UCSD-AML1 (cell line): ENCODE measurements around the gene MAP6D1.

ENCODE experiments used
- DNase-seq: peaks from one replicate; lab custom pipeline; 2025; ENCODE audit not compliant: unreplicated experiment; lab: John Stamatoyannopoulos, UW

MAP6D1 gene

DNA sequence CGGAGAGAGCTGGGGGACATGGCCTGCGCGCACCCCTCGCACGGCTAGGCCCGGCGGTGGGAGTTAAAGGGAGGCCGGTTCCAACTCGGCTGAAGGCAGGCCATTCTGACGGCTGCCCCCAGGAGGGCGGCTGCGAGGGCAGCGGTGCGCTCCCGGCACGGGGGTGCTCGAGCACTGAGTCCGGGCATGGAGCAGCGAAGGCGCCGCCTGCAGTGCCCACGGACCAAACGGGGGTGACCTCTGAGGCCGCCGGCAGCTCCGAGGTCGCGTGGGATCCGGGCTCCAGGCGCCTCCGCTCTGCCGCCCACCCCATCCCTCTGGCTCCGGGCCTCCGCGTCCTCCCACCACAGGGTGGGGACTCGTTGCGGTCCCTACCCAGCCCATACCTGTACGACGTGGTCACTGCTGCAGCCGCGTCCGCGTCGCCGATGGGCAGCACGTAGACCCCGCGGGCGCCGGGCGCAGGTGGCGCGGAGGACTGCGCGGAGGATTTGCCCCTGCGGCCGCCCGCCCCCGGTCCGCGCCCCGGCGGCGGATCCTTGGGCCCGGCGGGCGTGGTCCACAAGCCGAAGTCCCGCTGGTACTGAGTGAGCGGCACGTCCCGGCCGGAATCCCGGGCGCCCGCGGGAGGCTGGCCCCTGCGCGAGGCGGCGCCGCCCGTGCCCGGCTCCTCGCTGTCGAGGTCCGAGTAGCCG lies 469 bp downstream of the MAP6D1 start:
- DNase-seq = no peak

- no peak for DNase-seq
Measured at GRCh38 chr3:183823963-183824362, 1.4 kb downstream of the MAP6D1 start.

DNA sequence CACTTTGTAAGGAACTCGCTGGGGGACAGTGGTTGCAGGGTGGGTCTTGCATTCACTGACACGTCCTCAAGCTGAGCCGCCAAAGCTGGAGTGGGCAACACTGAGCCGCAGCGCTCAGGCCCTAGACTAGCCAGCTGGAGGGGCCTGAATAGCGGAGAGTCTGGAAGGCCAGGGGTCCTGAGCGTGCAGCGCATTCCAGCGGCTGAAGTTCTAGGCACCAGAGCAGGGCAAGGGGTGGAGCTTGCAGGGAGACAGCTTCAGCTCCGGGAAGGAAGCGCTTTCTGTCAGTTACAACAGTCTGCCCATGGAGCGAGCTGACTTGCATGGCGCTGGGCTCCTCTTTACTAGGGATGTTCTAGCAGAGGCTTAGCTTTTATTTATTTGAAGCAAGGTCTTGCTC lies 2.7 kb downstream of the MAP6D1 start:
- DNase-seq = no peak

DNA sequence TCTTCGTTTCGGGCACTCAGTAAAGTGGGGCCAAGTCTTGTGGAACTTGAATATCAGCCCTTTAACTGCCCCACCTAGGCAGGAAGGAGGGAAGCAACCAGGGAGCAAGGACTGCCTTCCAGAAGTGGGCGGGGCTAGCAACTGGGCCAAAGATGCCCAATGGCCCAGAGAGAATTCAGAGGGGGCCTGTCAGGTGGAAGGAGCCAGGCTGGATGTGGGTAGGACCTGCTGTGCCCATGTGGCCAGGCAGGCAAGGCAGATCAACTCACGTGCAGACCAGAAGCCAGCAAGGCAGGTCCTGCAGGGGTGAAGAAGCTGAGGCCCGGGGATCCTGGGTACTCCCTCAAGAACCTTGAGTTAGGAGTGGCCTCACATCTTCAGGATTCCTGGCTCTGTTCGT lies 5.5 kb downstream of the MAP6D1 start:
- no peak for DNase-seq

DNA sequence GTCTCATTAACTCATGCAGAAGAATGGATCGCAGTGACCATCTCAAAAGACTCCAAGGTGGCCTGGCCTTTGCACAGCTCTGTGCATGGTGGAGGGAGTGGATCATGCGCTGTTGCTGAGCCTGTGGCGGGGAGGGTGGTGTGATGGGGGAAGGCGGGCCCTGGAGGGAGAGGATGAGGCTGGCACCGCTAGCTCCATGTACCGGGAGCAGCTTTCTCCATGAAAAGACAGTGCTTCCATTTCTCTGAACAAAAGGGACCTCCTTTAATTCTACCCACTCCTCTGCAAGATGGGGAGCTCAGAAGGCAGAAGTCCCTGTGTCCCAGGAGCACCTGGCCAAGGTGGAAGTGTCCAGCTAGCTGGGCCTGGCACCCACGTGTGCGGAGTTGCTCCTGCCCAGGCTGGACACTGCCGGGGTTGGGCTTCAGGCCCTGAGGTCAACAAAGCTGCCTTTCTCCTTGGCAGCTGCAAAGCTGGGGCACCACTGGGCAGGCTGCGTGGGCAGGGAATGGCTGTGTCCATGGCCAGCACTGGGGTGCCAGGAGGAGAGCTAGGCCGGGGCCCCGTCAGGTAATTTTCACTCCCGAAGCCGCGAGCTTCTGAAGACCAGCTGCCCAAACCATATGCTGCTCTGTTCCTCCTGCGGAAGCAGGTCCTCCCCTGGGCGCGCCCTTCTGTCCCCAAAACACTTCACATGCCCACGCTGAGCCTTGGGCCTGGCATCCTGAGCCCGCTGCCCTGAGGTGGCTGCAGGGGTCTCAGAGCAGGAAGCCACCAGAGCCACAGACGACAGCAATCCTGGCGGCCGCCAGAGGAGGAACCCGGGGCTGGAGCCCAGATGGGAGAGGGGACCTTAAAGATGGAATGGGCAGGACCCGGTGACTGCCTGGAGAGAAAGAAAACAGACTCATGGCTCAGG lies 6.4 kb downstream of the MAP6D1 start:
- DNase-seq = no peak

- no peak for DNase-seq
Measured at GRCh38 chr3:183818041-183818620, 7.2 kb downstream of the MAP6D1 start.

DNA sequence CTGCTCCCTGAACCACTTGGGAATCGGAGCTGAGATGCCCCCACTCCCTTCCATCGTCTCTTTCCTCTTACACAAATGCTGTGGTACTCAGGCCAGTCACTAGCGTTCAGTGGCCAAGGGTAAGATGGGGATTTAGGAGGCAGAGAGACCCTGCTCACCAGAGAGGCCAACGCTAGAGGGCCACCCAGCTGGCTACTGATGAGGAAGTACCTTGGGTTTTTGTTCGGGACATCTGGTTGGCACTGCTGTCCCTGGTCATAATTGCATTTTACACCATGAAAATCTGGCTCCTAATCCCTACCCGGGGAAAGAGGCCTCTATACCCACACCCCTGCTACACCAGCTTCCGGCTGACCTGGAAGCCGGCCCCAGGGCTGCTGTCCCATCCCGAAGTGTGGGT lies 7.7 kb downstream of the MAP6D1 start:
- DNase-seq = no peak

DNA sequence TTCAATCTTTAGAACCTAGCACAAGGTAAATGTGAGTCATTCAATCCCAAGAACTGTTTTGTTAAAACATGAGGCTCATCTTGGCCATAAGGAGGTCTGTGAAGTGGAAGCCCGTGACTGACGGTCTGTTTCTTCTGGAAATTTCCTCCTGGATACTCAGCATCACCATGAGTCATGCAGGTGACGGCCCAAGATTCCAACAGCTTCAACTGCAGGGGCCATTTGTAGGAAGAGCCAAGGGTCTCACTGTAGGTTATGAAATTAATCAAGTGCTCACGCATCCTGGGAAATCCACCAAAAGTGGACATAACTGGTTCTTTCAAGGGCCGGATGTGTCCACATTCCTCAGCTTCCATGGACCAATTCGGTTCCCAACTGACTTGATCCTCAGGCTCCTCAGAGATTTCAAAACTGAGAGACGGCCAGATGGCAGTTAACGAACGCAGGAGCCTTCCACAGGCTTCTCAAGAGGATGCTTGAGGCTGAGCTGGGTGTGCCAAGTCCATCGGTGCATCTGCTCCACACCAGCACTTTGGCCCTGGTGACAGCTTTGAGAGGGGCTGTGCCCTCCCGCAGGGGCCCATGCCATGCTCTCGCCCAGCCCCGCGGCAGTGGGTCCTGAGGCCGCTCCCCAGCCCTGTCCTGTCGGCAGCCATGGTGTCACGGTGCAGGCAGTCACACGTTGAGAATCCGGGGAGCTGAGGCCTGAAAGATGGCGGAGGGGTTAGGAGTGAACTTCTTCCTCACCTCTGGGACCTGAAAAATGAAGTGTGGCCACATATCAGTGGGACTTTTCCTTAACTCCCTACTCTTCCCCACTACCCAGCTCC lies 8.5 kb downstream of the MAP6D1 start:
- no peak for DNase-seq

GRCh38 chr3:183815951-183816475 lies 9.4 kb downstream of the MAP6D1 start:
- no peak for DNase-seq

DNA sequence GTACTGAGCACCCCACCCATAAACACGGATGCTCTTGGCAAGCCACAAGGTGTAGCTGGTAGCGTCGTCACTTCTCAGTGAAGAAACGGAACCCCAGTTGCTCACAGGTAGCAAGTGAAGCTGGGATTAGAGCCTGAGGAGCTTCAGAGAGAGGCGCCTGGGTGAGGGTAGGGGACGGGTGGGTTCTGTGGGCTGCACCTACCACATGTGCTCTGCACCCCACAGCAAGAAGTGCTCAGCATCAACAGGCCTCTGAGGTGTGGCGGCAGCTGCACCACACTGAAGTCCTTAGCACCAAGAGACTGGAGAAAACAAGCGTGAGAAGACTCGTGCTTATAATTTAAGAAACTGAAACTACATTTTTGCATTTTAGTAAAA lies 9.8 kb downstream of the MAP6D1 start:
- DNase-seq = no peak

DNA sequence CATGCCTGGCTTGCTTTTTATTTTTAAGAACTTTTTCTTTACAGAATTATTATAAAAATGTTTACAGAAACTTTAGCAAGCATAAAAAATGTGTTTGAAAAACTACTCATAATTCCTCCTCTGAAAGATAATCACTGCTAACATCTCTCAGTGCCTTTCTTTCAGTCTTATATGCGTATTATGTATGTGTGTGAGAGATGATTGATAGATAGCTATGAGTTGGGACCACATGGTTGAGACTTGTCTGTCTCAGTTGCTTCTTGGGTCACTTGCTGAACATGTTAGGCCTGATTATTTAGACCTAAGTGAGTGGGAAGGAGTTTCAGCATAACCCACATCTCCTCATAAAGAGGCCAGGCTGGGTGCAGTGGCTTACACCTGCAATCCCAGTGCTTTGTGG lies 11.1 kb downstream of the MAP6D1 start:
- no peak for DNase-seq

DNA sequence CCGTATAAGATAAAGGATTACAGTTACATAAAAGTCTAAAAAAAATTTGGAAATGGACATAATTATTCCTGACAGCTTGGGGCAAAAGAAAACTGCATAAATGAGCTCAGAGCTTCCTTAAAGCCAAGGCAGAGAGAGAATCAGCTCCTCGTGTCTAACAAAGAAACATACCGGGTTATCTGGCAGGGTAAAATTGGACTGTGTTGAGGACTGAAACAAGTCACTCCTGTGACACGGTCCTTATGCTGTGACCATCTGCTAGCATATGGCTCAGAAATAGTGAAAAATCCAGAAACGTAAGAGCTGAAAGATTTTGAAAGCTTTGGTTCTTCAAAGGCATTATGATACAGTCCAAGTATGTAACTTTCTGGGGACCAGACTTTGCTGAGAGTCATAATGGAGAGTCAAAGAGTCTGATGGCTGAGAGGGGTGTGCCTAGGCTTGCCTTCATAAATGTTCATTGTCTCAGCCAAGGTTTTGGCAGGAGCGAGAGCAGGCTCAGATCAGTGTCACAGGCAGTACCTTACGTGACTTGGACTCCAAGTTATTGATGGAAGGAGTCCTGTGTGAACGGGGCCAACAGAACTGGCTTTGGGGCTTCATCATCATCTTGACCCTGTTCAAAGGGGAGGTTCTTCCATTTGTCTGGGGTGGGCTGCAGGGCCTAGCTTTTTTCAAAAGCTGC lies 12.5 kb downstream of the MAP6D1 start:
- DNase-seq = no peak

GRCh38 chr3:183811638-183812037 lies 13.7 kb downstream of the MAP6D1 start:
- no peak for DNase-seq

DNA sequence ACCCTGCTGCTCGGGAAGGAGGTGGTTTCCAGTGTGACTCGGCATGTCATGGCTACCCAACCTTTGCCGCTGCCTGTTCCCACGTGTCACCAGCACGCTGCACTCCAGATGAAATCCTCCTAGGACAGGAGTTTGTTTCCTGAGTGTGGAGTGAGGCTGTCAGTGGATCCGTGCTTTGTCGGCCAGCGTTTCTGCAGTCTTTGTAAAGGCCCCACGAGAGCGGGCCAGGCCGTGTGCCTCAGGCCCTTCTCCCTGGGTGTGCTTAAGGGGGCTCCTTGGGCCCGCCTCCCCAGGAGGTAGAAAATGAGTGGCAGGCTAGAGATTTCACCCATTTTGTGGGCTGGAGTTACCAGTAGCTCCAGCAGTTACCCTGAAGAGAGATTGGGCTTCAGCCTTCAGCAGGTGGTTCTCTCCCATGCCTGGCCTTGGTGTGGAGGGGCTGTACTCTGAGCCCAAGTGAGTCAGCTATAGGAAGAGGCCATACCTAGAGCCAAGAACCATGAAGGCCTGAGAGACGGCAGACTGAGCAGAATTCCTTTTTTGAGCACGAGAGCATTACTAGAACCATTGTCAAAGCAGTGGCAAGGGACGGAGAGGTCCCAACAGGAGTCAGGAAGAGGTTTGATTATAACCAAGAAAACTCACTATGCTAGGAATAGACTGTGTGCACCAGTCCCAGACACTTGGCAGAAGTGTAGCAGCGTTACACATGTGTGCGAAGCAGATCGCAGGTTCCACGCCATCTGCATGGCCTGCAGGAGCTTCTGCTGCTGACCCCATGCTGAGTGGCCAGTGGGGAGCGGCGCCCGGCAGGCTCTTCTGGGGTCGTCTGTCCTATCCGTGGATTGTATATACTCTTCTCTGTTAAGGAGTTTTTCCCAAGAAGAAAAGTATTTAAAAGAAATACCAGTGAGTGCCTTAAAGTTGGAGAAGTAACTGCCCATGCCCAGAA lies 14.5 kb downstream of the MAP6D1 start:
- DNase-seq = no peak

DNA sequence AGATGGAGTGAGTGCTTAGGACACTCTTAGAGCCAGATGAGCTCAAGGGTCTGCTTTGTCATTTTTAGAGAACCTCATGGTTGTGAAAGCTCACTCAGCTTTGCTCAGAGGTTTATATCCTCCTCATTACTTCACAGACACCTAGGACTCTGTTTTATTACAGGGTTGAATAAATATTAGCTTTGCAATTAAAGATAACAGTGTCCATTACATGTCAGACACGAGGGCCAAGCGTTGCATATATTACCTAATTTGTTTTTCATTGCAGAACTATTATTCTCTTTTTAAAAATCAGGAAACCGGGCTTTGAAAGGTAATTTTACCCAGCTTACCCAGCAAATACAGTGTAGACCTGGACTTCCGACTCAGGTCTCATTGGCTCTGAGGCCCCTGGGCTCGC lies 16.1 kb downstream of the MAP6D1 start:
- no peak for DNase-seq

DNA sequence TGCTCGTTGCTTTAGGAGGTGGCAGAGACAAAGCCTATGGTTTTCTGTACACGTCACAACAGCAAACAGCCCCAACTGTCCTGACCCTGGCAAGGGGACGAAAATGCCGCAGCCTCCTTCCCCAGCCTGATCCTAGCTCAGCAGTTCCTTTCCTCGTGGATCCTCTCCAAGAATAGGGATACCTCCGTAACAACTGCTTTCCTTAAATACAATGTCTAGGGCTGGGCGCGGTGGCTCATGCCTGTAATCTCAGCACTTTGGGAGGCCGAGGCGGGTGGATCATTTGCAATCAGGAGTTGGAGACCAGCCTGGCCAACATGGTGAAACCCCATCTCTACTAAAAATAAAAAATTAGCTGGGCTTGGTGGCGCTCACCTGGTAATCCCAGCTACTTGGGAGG lies 17.0 kb downstream of the MAP6D1 start:
- no peak for DNase-seq

DNA sequence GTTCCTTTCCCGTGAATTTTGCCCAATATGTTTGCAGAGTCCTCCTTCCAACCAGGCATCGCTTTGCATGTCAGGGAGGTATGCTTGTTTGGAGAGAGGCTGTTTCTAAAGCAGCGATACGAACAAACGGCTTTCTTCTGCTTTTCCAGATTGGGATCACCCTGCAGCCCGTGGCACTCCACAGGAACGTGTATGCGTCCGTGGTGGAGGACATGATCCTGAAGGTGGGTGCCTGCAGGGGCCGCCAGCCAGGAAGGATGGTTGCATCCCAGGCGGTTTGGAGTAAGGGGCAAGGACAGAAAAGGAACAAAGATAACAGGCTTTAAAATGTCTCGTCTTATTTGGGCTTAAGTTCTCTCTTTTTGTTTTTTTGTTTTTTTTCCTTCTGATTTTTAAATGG lies 17.5 kb downstream of the MAP6D1 start:
- DNase-seq = no peak

GRCh38 chr3:183807209-183807728 lies 18.1 kb downstream of the MAP6D1 start:
- DNase-seq = no peak

DNA sequence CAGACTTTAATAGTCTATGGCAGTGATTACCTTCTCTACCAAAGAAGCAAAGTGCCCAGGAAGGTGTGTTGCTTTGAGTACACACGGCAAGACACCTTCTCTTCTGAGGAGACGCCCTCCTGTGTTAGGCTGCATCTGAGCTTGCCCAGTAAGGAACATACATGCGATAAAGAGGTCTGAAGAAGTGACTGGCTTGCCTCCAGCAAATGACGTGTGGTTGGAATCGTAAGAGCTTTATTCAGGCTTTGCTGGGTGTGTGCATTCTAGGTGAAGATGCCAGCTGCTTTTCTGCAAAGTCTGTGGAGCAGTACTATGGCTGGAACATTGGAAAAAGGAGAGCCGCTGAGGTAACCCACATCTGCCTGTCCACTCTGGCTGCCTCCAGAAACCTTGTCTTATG lies 22.4 kb downstream of the MAP6D1 start:
- no peak for DNase-seq
